Activated T-helper 17 cell treated with anti-CD3 and anti-CD28 coated beads, Interleukin-2, amount 50 U/mL, for 72 hours (primary cell): ENCODE measurements around the gene SERPINH1. TPM values are rescaled to one million over a fixed set of nuclear protein-coding genes. Genes with fewer than 3 reads are reported as not detected.

Experiments
- ATAC-seq: fragments of 150-1000 bp; cut with Tn5 transposase; replicated peaks from 2 replicates; pipeline ENCODE4 v1.10.0; 2021; ENCODE audit warnings: mild to moderate bottlenecking, moderate library complexity
- H3K27ac Mint-ChIP-seq: one replicate; pipeline ENCODE4 v1.8.0; 2022; ENCODE audit warnings: mixed read lengths
- H3K27me3 Mint-ChIP-seq: one replicate; pipeline ENCODE4 v1.8.0; 2022; ENCODE audit warnings: mixed read lengths
- H3K36me3 Mint-ChIP-seq: one replicate; pipeline ENCODE4 v1.8.0; 2022; ENCODE audit warnings: low read depth, mild to moderate bottlenecking, mixed read lengths
- H3K4me1 Mint-ChIP-seq: one replicate; pipeline ENCODE4 v1.8.0; 2022; ENCODE audit warnings: mixed read lengths
- H3K4me3 Mint-ChIP-seq: one replicate; pipeline ENCODE4 v1.8.0; 2022; ENCODE audit warnings: mild to moderate bottlenecking, mixed read lengths
- H3K9me3 Mint-ChIP-seq: one replicate; pipeline ENCODE4 v1.8.0; 2022; ENCODE audit warnings: mixed read lengths
- total RNA-seq, 2 donors: library from RNA; stranded (reverse); gene quantifications; one replicate each; pipeline ENCODE4 v1.2.3, GENCODE V29; 2022

Gene SERPINH1
- total RNA-seq, 2 donors from 2014 or later, result 8.8 to 10.2 TPM

DNA sequence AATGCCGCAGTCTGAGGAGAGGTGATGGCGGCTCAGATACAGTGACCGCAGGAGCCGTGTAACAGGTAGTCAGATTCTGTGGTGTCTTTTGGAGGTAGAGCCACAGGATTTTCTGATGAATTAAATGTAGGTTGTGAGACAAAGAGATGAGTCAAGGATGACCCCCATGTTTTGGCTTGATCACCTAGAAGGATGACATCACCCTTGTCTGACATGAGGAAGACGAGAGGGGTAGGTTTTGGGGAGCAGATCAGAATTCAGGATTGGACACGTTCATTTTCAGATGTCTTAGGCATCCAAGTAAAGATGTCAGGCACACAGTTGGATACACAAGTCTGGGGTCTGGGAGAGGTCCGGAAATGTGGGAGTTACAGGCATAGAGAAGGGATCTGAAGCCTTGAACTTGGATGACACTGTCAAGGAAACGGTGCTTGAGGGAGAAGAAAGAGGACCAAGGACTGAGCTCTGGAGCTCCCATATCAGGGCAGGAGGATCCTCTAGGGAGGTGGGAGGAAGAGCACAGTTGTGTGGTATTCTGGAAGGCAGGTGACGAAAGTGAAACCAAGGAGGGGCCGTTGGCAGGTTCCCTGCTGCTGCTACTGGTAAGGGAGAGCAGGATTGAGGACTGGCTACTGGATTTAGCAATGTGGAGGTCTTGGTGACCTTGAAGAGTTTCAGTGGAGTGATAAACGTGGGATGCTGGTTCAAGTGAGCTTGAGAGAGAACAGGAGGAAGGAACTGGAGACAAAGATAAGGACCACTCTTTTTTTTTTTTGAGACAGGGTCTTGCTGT lies 23.7 kb upstream of the SERPINH1 start:
- Mint-ChIP-seq H3K27ac (peak overlapping the region; percentile 32), H3K9me3 (no peaks in the 10 kb centered on the region), H3K27me3 (no peaks in the 10 kb centered on the region), H3K4me1 (peaks cover 25% of the 10 kb centered on the region), H3K4me3 (peak overlapping the region; percentile 62), H3K36me3 (no peaks in the 10 kb centered on the region)
- peak; percentile 18 for ATAC-seq

DNA sequence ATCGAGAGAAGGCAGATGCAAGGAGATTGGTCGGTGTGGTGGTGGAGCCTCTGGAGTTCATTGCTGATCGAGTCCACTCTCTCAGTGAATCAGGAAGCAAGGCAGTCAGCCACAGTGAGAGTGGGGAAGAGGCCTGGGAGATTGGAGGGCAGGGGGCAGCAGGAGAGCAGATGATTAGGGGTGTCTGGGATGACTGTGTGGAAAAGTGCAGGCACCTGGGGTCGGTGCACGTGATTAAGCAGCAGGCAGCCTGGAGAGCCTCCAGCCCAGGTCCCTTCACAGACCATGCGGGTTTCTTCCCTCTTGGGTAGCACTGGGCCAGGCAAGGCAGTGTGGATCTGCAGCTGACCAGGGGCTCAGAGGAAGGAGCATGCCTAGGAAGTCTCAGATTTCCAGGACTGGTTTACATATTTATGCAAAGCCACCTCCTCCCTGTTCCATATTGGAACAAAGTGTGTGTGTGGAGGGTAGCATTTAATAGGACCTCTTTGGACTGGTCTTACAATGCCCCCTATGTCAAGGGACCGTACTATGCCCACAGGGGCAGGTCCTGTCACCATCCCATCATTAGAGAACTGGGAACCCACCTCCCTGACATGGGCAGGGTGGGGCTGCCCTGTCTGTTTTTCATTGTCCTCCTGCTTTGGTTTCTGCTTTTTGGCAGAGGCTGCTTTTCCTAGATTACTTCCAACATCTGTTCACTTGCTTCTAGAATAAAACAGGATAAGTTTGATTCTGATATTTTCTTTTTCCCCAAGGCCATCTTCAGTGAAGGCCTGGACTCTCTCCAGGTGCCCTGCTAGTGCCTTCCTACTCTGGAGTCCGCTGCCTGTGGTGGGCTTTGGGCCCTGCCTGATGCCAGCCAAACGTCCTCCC lies 22.4 kb upstream of the SERPINH1 start:
- no peaks in the 10 kb centered on the region for H3K27me3 Mint-ChIP-seq
- H3K4me1 Mint-ChIP-seq, result peaks cover 25% of the 10 kb centered on the region
- ATAC-seq, result no peak
- no peaks in the 10 kb centered on the region for H3K9me3 Mint-ChIP-seq
- H3K36me3 Mint-ChIP-seq, result no peaks in the 10 kb centered on the region
- peak overlapping the region; percentile 41 for H3K27ac Mint-ChIP-seq
- H3K4me3 Mint-ChIP-seq, result no peak overlapping the region

DNA sequence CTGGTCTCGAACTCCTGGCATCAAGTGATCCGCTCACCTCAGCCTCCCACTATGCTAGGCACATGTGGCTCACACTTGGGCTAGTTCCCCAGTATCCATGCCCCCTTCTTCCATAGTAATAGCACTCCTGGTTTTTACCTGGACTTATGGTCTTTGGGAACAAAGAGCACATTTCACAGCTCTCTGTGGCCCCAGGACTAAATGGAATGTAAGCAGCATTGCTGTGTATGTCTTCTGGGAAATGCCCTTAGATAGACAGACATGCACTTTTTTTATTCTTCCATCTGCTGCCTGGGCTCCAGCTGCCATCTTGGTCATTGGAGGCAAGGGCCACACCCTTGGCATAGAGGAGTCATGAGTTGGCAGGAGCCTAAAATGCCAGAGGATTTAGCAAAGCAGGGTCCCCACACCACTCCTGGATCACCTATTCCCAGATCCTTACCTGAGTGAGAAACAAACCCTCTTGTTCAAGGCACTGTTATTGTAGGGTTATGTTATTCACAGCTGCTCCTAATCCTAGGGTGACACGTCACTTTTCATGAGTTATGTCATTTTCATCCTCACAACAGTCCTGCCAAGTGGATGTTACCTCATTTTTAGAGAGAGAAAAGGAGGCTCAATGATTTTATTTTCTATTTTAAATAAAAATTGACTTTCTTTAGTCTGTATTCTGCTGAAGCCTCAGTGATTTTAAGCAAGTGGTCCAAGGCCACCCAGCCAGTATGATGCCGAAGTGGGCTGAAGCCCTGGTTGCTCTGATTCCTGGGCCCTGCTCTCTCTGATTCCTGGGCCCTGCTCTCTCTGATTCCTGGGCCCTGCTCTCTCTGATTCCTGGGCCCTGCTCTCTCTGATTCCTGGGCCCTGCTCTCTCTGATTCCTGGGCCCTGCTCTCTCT lies 20.6 kb upstream of the SERPINH1 start:
- Mint-ChIP-seq H3K27ac (peak overlapping the region; percentile 46), H3K4me3 (no peak overlapping the region), H3K4me1 (peaks cover 23% of the 10 kb centered on the region), H3K36me3 (no peaks in the 10 kb centered on the region), H3K27me3 (no peaks in the 10 kb centered on the region), H3K9me3 (no peaks in the 10 kb centered on the region)
- no peak for ATAC-seq

DNA sequence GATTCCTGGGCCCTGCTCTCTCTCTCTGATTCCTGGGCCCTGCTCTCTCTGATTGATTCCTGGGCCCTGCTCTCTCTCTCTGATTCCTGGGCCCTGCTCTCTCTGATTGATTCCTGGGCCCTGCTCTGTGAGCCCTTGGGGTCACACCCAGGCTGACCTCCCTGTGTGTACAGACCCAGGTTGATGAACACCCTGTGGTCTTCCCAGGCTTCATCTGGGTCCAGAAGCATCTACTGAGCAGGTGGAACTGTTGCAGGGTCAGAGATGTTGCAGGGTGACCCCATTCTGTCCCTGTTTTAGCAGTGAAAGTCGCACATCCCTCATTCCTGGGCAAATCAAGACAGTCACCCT lies 20.0 kb upstream of the SERPINH1 start:
- Mint-ChIP-seq H3K36me3 (no peaks in the 10 kb centered on the region), H3K4me1 (peaks cover 16% of the 10 kb centered on the region), H3K4me3 (no peak overlapping the region), H3K27me3 (no peaks in the 10 kb centered on the region), H3K27ac (peak overlapping the region; percentile 46), H3K9me3 (no peaks in the 10 kb centered on the region)
- ATAC-seq, result no peak

DNA sequence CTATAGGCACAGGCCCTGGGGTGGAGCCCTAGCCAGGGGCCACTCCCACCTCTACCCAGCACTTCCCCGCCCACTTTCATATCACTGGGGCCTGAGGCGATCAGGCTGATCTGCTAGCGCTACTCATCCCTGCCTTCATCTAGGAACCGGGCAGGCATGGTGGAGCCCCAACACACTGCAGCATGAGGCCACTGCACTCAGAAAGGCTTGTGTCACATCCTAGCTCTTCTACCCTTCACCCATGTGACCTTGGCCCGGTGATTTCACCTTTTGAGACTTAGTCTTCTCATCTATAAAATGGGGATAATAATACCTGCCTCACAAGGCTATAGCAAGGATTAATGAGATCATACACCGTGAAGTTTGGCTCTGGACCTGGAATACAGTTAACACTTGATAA lies 18.2 kb upstream of the SERPINH1 start:
- Mint-ChIP-seq H3K27ac (no peak overlapping the region), H3K27me3 (no peaks in the 10 kb centered on the region), H3K4me3 (no peak overlapping the region), H3K36me3 (no peaks in the 10 kb centered on the region), H3K9me3 (no peaks in the 10 kb centered on the region), H3K4me1 (no peaks in the 10 kb centered on the region)
- peak; percentile 28 for ATAC-seq

DNA sequence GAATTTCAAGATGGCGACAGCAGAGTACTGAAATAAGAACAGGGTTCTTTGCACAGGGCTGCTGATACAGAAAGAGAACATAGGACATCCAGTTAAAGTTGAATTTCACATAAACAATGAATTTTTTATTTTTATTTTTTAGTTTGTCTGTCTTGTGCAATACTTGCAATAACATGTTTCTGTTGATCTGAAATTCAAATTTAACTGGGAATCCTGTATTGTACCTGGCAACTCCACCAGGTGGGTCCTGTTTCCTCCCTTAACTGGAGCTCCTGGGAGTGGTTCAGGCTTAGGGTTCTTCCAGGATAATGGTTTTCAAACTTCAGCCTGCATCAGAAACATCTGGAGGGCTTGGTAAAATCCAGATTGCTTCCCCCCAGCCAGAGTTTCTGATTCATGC lies 14.9 kb upstream of the SERPINH1 start:
- Mint-ChIP-seq H3K4me1 (no peaks in the 10 kb centered on the region), H3K27ac (no peak overlapping the region), H3K9me3 (no peaks in the 10 kb centered on the region), H3K36me3 (no peaks in the 10 kb centered on the region), H3K4me3 (no peak overlapping the region), H3K27me3 (no peaks in the 10 kb centered on the region)
- no peak for ATAC-seq

DNA sequence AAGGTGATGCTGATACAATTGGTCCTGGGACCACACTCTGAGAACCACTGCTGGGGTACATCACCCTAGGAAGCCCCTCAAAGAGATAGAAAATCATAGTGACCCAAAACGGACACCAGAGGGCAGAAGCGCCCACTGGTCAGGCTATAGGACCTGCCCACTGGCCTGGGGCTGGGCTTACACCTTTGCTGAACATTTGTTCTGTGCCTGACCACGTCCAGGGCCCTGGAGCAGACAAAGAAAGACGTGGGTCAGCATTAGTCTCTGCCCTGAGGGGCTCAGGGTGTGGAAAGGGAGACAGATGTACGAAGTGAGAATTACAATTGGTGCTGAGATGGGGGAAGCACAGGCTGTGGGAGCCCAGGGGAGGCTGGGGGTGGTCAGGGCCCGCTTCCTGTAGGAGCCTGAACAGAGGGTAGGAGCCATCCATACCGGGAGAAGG lies 14.4 kb upstream of the SERPINH1 start:
- H3K4me3 Mint-ChIP-seq, result no peak overlapping the region
- no peaks in the 10 kb centered on the region for H3K27me3 Mint-ChIP-seq
- H3K27ac Mint-ChIP-seq, result peak overlapping the region; percentile 48
- no peaks in the 10 kb centered on the region for H3K36me3 Mint-ChIP-seq
- no peaks in the 10 kb centered on the region for H3K9me3 Mint-ChIP-seq
- no peaks in the 10 kb centered on the region for H3K4me1 Mint-ChIP-seq
- peak; percentile 67 for ATAC-seq

DNA sequence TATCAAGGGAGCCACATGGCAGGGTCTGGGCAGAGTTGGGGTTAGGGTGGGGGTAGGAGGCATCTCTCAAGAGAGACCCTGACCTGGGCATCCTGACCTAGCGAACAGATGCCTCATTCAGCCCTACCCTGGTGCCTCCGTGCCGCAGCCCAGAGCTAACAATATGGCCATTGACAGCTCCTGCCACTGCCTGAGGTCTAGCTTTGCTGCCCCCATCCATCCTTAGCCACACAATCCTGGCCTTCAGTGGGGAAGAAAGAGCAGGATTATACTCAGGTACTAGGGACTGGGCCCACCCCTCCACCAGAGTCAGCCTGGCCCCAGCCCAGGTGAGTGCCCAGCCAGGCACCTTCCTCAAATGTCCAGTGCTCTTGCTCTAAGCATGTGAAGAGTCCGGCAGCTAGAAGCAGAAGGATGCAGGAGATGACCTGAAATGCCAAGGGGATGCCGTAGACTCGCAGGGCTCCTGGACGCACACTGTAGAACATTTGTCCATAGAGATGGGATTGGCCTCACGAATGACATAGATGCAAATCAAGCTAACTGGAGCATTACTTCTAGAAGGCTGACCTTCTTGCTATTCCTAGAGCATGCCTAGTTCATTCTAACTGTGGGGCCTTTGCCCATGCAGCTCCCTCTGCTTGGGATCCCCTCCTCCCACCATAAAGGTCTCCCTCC lies 13.3 kb upstream of the SERPINH1 start:
- ATAC-seq, result no peak
- Mint-ChIP-seq H3K27me3 (no peaks in the 10 kb centered on the region), H3K36me3 (no peaks in the 10 kb centered on the region), H3K9me3 (no peaks in the 10 kb centered on the region), H3K4me1 (no peaks in the 10 kb centered on the region), H3K4me3 (no peak overlapping the region), H3K27ac (peak overlapping the region; percentile 72)

DNA sequence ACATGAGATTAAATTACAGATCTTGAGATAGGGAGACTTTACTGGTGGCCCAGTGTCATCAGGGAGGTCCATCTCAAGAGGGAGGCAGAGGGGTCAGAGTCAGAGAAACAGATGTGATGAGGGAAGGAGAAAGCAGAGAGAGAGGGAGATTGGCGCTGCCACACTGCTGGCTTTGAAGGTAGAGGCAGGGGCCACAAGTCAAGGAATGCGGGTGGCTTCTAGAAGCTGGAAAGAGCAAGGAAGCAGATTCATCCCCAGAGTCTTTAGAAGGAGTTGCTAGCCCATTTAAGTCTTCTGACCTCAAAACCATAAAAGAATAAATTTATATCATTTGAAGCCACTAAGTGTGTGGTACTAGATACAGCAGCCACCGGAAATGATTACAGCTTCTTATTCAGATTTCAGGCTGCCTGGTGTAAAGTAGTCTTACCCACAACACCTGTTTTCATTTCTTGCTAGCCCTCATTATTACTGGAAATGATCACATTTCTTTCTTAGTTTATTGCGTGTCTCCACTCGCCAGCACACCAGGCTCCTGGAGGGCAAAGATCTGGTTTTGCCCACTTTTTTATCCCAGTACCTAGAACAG lies 12.6 kb upstream of the SERPINH1 start:
- no peaks in the 10 kb centered on the region for H3K36me3 Mint-ChIP-seq
- peak overlapping the region; percentile 72 for H3K27ac Mint-ChIP-seq
- no peaks in the 10 kb centered on the region for H3K9me3 Mint-ChIP-seq
- no peaks in the 10 kb centered on the region for H3K4me1 Mint-ChIP-seq
- H3K4me3 Mint-ChIP-seq, result no peak overlapping the region
- no peaks in the 10 kb centered on the region for H3K27me3 Mint-ChIP-seq
- peak; percentile 70 for ATAC-seq

DNA sequence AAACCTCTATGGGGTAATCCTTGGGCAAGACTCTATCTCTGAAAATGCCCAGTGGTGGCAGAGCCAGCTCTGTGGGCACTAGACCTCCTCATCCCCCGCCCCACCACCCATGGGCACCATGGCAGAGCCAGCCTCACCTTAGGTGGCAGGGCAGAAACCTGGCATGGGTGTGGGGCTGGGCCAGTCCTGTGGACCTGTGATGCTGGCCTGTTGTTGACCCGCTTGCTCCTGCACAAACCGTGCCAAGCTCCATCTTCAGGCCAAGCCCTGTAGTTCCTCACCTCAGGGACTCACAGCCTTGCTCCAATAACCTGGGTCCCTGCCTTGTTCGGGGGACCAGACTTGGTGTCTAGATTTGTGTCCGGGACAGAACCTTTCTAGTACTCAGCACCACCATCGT lies 8.9 kb upstream of the SERPINH1 start:
- Mint-ChIP-seq H3K36me3 (no peaks in the 10 kb centered on the region), H3K27ac (no peak overlapping the region), H3K27me3 (no peaks in the 10 kb centered on the region), H3K9me3 (no peaks in the 10 kb centered on the region), H3K4me1 (no peaks in the 10 kb centered on the region), H3K4me3 (no peak overlapping the region)
- ATAC-seq, result no peak

DNA sequence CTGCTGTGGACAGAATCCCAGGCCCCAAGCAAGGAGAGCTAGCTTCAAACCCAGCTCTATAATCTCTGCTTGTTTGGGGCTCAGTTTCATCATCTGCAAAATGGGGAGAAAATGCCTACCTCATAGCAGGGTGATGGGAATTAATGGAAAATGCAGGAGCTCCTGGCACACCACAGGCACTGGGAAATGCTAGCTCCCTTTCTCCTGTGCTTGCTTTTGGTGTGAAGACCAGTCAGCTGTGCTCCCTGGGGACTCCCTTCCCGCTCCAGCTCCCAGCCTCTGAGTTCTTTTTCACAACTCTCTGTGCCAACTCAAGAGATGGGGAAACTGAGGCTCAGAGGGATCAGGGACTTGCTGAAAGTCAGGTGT lies 8.2 kb upstream of the SERPINH1 start:
- H3K4me3 Mint-ChIP-seq, result no peak overlapping the region
- H3K9me3 Mint-ChIP-seq, result no peaks in the 10 kb centered on the region
- no peak for ATAC-seq
- H3K27ac Mint-ChIP-seq, result no peak overlapping the region
- no peaks in the 10 kb centered on the region for H3K36me3 Mint-ChIP-seq
- H3K4me1 Mint-ChIP-seq, result no peaks in the 10 kb centered on the region
- no peaks in the 10 kb centered on the region for H3K27me3 Mint-ChIP-seq

DNA sequence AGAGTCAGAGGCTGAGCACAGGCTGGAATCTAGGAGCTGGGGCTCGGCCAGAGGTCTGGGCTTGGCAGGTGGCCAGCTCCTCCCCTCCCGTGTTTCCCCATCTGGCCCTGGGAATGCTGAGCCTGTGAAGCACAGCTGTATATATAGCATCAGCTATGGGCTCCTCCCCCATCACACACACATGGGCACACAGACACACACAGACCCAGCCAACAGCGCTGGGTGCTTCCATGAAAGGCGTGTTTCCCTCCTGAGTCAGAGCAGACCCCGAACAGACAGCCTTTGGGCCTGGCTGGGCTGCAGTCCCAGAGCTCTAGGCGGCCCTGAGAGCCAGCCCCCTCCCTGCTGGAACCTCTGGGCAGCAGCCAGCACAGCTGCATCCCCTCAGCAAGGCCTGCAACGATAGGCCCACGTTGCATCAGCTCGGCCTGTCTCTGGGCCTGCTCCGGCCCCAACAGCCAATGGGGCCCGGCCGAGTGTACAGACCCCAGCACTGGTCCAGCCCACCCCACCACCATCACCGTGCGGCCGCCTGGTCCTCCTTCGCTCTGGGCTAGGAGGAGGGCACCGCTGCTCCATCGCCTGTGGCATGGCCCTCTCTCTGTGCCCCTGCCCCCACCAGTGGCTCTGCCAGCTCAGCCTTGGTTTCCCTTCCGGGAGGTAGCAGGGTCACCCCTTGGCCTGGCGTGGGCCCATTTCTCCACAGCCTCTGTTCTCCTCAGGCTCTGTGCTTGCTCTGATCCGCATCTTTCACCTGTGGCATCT lies 7.6 kb upstream of the SERPINH1 start:
- Mint-ChIP-seq H3K27me3 (no peaks in the 10 kb centered on the region), H3K27ac (no peak overlapping the region), H3K4me1 (no peaks in the 10 kb centered on the region), H3K4me3 (no peak overlapping the region), H3K9me3 (no peaks in the 10 kb centered on the region), H3K36me3 (no peaks in the 10 kb centered on the region)
- ATAC-seq, result no peak

DNA sequence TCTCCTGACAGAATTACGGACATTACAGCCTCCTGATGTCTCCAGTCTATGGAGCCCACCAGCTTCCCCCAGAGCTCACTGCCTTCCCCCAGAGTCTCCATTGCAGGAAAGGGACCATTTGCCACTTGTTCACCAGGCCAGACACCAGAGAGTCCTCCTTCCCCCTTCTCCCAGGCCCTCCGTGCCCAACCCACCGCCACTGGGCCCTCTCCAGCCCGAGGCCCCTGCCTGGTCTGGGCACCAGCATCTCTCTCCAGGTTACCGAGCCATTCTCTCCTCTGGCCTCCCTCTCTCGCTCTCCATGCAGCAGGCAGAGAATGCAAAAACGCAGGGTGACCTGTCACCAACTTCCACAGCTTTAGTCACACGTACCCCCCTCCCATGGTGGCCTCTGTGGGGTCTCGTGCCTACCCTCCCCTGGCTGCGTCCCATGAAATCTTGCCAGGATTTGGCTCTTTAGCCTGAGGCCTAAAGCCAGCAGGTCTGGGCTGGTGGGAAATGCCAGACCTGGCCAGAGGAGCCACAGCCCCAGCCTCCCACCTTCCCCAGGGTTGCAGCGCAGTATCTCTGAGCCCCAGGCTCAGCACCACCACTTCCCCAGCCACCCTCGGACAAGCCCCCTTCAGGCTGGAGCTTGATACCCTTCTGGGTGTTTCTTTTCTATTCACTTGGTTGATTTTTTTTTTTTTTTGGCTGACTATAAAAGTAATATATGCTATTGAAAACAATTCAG lies 6.8 kb upstream of the SERPINH1 start:
- Mint-ChIP-seq H3K36me3 (no peaks in the 10 kb centered on the region), H3K4me3 (no peak overlapping the region), H3K27ac (no peak overlapping the region), H3K4me1 (no peaks in the 10 kb centered on the region), H3K27me3 (no peaks in the 10 kb centered on the region), H3K9me3 (no peaks in the 10 kb centered on the region)
- ATAC-seq, result no peak
